GM21717 (cell line): ENCODE measurements around the gene PKLR.
"Not testable (repeated sequence)": the region's sequence is repeated elsewhere in the genome, so short reads cannot be mapped to it uniquely, and the experiment has no call there.

Source experiments
- ATAC-seq: cut with Tn5 transposase; IDR thresholded peaks from one replicate; pipeline ENCODE4 v1.9.1; 2021; ENCODE audit warnings: mild to moderate bottlenecking, moderate library complexity; ENCODE audit not compliant: unreplicated experiment

Gene PKLR

GRCh38 chr1:155319536-155319935 is 18.3 kb upstream of the PKLR start:
- no peak for ATAC-seq

DNA sequence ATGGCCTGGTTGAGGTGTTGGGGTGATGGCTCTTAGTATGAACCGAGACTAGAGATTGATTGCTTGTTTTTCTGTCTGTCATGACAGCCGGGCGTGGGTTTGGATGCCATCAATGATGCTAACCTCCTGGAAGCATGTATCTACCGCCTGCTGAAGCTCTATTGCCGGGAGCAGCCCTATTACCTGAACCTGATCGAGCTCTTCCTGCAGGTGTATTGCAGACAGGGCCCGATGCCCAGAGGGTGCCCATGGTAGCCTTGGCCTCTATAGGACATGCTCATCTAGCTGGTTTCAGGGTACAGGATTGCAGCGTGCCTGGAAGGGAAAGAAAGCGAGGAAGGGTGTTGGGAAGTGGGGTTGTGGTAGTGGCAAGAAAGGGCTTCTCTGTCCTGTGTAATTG is 16.8 kb upstream of the PKLR start:
- no peak for ATAC-seq

DNA sequence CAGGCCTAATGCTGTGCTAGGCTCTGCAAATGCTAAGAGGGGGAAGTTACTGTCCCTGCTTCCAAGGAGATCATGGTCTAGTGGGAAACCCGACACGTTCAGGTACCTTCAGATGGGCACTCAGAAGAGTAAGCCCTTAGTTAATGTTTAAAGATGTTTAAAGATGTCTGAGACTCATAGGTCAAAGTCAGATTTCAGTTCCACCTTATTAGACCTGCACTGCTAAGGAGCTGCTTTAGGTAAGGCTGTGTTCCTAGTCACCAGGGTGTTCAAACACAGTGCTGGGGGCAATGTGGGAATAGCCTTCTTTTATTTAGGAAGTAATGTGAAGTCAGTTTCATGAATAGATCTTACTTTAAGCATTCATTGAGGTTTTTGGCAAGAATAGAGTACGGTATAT is 15.7 kb upstream of the PKLR start:
- no peak for ATAC-seq

DNA sequence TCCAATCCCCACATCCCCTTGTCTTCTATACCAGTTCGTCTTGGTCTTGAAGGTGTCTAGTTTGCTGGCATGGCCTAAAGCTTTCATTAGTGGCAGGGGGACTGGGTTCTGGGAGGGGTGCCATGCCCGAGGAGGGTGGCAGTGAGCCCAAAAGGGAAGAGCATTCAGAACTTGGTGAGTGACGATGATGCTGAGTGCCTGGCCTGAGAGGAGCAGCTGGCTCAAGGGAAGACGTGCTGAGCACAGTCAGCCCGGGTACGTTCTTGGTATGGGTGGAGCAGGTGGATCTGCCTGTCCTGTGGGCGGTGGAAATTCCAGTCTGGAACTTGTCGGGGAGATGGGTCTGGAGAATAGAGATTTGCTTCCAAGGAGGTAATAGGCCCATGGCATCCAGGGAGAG is 12.0 kb upstream of the PKLR start:
- ATAC-seq = no peak

DNA sequence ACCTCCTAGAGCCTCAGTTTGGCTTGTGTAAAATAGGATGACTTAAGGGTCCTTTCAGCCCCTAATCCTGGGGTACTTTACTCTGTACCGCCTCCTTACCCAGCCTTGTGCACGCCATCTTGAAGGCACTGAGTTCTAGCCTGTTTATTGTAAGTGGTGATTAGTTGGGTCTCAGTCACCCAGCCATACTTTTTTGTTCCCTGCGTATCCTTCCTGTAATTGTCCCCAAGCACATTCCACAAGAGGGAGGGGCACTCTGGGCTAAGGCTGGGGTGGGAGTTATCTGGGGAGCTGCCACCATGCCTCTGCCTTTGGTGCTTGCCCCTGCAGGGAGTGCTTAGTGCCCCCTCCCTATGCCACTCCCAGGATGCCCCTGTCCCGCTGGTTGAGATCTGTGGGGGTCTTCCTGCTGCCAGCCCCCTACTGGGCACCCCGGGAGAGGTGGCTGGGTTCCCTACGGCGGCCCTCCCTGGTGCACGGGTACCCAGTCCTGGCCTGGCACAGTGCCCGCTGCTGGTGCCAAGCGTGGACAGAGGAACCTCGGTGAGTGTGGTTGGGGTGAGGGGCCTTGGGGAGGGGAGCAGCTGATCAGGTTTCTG is 8.3 kb upstream of the PKLR start:
- ATAC-seq = no peak

- ATAC-seq = peak; percentile 92
These were observed 7.5 kb upstream of the PKLR start, which contains the start of gene FDPS for GRCh38 chr1:155308493-155309422. Gene FDPS (plus strand): TSS chr1:155308866. CDS start chr1:155309790, 924 bp downstream.

GRCh38 chr1:155307247-155307740 is 6.1 kb upstream of the PKLR start:
- no peak for ATAC-seq

- ATAC-seq = no peak
These were observed 4.7 kb upstream of the PKLR start for GRCh38 chr1:155305881-155306391.

GRCh38 chr1:155304558-155305063 is 3.4 kb upstream of the PKLR start:
- ATAC-seq = no peak

GRCh38 chr1:155300553-155301329 is 497 bp downstream of the PKLR start:
- no peak for ATAC-seq

DNA sequence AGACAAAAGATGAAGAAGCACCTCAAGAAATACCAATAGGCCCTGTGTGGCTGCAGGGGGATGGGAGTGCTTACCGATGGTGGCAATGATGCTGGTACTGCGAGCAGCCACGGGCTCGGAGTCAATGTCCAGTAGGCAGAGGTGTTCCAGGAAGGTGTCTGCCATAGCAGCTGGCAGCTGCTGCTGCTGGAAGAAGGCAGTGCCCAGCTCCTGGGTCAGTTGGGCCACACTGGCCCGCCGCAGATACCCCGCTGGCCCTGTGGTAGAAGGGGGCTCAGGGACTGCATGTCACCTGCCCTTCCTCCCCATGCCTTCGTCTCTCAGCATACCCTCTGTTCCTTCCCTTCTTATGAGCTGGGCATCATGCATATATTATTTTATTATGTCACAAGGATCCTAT is 1.2 kb downstream of the PKLR start:
- ATAC-seq = no peak

DNA sequence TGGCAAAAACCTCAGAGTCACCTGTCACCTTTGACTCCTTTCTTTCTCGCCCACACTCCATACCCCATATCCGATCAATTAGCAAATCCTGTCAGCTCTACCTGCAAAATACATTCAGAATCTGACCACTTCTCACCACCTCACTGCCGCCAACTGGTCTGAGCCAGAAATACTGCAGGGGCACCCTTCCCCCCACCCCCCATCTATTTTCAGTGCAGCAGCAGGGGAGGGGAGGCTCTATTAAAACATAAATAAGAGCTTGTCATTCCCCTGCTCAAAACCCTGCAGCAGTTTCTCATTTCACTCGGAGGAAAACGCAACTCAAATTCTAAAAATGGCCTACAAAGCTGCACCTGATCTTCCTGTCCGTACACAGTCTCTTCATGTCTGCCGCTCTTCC is 3.9 kb downstream of the PKLR start:
- no peak for ATAC-seq

DNA sequence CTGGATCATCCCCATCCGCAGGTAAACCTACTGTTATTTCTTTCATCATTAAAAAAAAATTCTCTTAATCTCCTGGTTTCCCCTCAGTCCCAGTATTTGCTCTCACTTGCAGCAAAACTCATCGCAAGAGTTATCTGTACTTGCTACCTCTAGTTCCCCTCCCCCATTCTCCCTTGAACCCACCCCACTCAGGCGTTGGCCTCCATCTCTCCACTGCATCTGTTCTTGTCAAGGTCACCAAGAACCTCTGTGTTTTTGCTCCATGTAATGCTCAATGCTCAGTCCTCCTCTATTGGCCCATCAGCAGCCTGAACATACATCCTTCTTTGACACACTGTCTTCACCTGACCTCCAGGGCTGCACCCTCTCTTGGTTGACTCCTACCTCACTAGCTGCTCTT is 4.6 kb downstream of the PKLR start:
- no peak for ATAC-seq

- no peak for ATAC-seq
These were observed 5.3 kb downstream of the PKLR start for GRCh38 chr1:155295942-155296267.

- no peak for ATAC-seq
These were observed 5.9 kb downstream of the PKLR start for GRCh38 chr1:155295183-155295941.

DNA sequence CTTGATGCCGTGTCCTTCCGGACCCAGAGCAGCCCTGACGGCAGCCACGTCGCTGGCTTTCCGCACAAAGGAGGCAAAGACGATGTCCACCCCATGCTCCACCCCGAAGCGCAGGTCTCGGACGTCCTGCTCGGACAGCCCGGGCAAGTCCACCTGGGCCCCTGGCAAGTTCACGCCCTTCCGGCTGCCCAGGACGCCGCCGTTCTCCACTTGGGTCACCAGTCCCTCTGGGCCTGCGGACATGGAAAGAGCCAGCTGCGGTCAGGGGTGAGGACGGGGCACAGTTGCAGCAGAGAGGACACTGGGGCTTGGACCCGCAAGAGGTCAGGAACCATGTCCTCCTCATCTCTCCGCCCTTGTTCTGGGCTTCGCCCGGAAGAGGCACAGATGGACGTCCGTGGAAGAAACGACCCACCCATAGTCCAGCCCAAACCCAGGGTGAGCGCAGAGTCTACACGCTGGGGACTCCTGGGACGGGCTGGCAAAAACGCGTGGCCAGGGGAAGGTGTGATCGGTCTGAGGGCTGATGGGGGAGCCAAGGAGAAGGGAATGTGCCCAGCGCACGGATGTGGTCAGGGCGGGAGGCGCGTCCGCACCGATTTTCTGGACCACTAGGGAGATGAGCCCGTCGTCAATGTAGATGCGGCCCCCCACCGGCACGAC is 6.6 kb downstream of the PKLR start:
- no peak for ATAC-seq

- ATAC-seq = no peak
These were observed 8.0 kb downstream of the PKLR start for GRCh38 chr1:155293086-155293749.

DNA sequence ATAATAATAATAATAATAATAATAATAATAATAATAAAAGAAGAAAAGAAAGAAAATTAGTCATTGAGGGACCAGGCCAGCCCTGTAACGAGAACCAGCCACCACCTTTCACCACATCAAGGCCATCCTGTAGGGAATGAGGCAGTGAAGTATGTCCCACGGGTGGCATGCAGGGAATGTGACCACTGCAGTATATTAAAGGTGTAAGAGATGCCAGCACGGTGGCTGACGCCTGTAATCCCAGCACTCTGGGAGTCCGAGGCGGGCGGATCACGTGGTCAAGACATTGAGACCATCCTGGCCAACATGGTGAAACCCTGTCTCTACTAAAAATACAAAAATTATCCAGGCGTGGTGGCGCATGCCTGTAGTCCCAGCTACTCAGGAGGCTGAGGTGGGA is 10.2 kb downstream of the PKLR start:
- ATAC-seq = not testable (repeated sequence)

DNA sequence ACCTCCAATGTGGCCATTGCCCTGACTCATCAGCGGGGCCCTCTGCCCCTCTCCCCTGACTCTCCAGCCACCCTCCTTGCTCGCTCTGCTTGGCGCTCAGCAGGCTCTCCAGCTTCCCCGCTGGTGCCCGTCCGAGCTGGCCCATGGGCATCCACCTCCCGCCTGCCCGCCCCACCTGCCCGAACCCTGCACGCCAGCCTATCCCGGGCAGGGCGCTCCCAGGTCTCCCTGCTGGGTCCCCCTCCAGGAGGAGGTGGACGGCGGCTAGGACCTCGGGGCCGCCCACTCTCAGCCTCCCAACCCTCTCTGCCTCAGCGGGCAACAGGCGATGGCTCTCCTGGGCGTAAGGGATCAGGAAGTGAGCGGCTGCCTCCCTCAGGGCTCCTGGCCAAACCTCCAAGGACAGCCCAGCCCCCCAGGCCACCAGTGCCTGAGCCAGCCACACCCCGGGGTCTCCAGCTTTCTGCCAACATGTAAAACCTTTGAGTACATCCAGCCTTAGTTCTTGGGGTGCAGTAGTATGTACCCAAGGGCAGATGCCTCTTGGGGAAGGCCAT is 13.2 kb downstream of the PKLR start:
- no peak for ATAC-seq
